Mesothelial cell of epicardium (in vitro differentiated cells): ENCODE measurements around the gene PRDM2. TPM values are rescaled to one million over a fixed set of nuclear protein-coding genes. Genes with fewer than 3 reads are reported as not detected.

Source experiments
- DNase-seq, 2 experiments: peaks; one replicate each; pipeline ENCODE4 v3.0.0; 2021; ENCODE audit warnings: low spot score in 2 of 2; ENCODE audit not compliant: unreplicated experiment in 2 of 2
- H3K27ac Mint-ChIP-seq: 2 replicates; pipeline ENCODE4 v1.8.0; 2021; ENCODE audit warnings: mixed read lengths
- H3K27me3 Mint-ChIP-seq: 2 replicates; pipeline ENCODE4 v1.8.0; 2021; ENCODE audit warnings: low read depth, mixed read lengths
- H3K36me3 Mint-ChIP-seq: 2 replicates; pipeline ENCODE4 v1.8.0; 2021; ENCODE audit warnings: mixed read lengths
- H3K4me1 Mint-ChIP-seq: 2 replicates; pipeline ENCODE4 v1.8.0; 2021; ENCODE audit warnings: mixed read lengths
- H3K4me3 Mint-ChIP-seq: 2 replicates; pipeline ENCODE4 v1.8.0; 2021; ENCODE audit warnings: mild to moderate bottlenecking, moderate library complexity, mixed read lengths
- H3K9me3 Mint-ChIP-seq: 2 replicates; pipeline ENCODE4 v1.8.0; 2021; ENCODE audit warnings: mixed read lengths
- total RNA-seq: library from RNA; stranded (reverse); gene quantifications from 3 replicates; pipeline ENCODE4 v1.2.1, GENCODE V29; 2021
- TF ChIP-seq, protein P1 (sequence below): fragments of 200-600 bp; sonication (generic); IDR thresholded peaks from one replicate; pipeline ENCODE4 v1.5.0; 2021; ENCODE audit warnings: antibody characterized with exemption; ENCODE audit not compliant: unreplicated experiment

The PRDM2 gene
- total RNA-seq, 1 donor from 2014 or later: 61.6 TPM

DNA sequence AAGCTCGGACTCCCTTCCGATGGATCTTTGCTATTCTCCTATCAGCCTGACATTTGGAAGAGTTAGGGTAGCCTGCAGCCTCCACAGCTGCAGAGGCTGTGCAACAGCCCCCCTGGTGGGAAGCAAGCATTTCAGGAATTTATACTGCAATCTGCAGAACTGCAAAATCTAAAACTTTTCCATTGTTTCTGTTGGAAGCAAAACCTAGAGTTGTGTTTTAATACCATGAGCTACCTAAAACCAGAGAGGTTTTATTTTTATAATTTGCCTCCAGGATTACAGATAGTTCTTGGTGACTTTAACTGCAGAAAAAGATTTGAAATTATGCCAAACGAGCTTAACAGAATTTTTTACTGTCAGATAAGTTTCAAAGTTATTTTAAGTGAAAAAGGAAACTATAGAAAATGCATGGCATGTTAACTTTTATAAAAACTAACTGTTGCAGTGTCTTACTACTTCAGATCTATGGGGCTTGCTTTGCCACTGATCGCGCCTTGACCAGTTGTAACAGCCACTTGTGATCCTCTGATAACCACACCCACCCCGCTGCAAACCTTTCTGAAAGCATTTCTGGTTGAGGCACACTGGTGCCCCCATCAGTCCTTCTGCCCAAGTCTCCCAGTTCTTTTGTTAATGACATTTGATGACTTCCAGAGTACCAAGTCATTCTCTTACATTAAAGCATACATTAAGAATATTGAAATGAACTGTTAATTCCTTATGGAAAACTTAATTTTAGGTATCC lies 64.8 kb downstream of the PRDM2 start:
- Mint-ChIP-seq H3K27me3 (no peaks in the 10 kb centered on the region), H3K4me3 (no peak overlapping the region), H3K36me3 (peaks cover 1% of the 10 kb centered on the region), H3K4me1 (peaks cover 65% of the 10 kb centered on the region), H3K27ac (peak overlapping the region; percentile 82), H3K9me3 (no peaks in the 10 kb centered on the region)
- no peak for DNase-seq
- TF ChIP-seq, protein P1, sequence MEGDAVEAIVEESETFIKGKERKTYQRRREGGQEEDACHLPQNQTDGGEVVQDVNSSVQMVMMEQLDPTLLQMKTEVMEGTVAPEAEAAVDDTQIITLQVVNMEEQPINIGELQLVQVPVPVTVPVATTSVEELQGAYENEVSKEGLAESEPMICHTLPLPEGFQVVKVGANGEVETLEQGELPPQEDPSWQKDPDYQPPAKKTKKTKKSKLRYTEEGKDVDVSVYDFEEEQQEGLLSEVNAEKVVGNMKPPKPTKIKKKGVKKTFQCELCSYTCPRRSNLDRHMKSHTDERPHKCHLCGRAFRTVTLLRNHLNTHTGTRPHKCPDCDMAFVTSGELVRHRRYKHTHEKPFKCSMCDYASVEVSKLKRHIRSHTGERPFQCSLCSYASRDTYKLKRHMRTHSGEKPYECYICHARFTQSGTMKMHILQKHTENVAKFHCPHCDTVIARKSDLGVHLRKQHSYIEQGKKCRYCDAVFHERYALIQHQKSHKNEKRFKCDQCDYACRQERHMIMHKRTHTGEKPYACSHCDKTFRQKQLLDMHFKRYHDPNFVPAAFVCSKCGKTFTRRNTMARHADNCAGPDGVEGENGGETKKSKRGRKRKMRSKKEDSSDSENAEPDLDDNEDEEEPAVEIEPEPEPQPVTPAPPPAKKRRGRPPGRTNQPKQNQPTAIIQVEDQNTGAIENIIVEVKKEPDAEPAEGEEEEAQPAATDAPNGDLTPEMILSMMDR: no peak

DNA sequence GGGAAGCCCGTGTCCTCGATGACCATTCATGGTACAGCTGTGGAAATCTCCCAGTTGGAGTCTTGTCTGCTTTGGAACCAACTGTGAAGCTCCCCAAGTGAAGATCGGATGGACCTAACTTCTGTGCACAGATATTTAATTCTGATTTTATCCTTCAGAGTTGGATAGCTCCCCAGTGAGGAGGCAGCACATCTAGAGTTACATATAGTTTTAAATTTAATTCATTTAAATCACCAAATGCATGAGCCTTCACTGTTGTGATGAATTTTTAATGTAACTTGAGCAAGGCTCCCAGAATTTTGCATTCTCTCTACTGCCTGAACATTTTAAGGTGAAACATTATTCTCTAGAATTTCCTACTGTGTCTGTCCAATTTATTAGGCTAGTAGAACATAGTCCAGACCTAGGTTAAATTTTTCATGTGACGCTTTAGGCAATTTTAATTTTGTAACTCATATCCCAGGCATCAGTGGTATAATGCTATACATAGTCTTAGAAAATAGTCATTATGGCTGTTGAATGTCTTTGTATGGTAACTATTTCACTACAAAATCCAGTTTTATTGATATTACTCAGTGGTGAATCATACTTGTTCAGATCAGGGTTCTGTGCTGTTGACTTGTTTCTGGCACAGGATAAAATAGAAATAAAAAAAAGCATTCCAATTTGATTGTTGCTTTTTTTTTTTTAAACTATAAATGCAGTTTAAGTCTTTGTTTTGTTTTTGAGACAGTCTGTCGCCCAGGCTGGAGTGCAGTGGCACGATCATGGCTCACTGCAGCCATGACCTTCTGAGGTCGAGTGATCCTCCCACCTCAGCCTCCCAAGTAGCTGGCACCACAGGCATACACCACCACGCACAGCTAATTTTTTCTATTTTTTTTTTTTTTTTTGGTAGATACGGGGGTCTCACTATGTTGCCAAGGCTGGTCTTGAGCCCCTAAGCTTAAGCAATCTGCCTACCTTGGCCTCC lies 66.9 kb downstream of the PRDM2 start:
- Mint-ChIP-seq H3K27me3 (no peaks in the 10 kb centered on the region), H3K36me3 (peaks cover 1% of the 10 kb centered on the region), H3K4me1 (peaks cover 47% of the 10 kb centered on the region), H3K9me3 (no peaks in the 10 kb centered on the region), H3K4me3 (no peak overlapping the region), H3K27ac (peak overlapping the region; percentile 4)
- no peak for DNase-seq
- TF ChIP-seq, protein P1: no peak

DNA sequence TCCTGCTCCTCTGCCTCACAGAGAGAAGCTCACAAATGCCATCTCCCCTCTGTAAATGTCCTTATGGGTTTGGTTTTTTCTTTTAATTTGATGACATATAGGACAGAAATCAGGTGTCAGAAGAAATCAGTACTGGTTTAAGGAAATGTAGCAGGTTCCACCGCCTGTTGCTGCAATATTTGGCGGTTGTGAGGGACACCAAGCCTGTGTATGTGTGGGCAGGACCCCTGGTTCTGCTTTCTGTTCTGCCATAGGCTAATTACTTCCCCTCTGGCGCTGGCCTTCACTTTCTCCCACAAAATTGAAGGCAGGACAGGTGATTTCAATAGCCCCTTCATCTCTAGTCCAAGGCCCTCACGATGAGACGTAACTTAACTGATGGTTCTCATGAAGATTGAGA lies 69.2 kb downstream of the PRDM2 start:
- TF ChIP-seq, protein P1: no peak
- H3K36me3 Mint-ChIP-seq: peaks cover 4% of the 10 kb centered on the region
- no peak overlapping the region for H3K4me3 Mint-ChIP-seq
- H3K27ac Mint-ChIP-seq: peak overlapping the region; percentile 40
- peaks cover 33% of the 10 kb centered on the region for H3K4me1 Mint-ChIP-seq
- H3K27me3 Mint-ChIP-seq: no peaks in the 10 kb centered on the region
- no peaks in the 10 kb centered on the region for H3K9me3 Mint-ChIP-seq
- DNase-seq: no peak

DNA sequence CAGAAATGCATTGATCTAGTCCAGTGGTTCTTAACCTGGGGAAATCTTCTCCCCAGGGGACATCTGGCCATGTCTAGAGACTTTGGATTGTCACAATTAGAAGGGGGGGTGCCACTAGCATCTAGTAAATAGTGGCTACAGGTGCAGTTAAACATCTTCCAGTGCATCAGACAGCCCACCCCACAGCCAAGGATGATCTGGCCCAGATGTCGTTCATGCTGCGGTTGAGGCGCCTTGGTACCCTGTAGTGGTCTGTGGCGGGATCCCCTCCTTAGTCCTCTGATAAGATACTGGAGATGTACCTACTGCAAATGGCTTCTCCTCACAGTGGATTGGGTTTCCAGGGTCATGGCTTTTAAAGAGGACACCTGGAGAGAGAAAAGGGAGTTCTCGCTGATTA lies 69.8 kb downstream of the PRDM2 start:
- no peak for DNase-seq
- no peaks in the 10 kb centered on the region for H3K9me3 Mint-ChIP-seq
- TF ChIP-seq, protein P1: no peak
- H3K36me3 Mint-ChIP-seq: peaks cover 4% of the 10 kb centered on the region
- H3K4me3 Mint-ChIP-seq: no peak overlapping the region
- H3K4me1 Mint-ChIP-seq: peaks cover 27% of the 10 kb centered on the region
- H3K27me3 Mint-ChIP-seq: no peaks in the 10 kb centered on the region
- no peak overlapping the region for H3K27ac Mint-ChIP-seq

DNA sequence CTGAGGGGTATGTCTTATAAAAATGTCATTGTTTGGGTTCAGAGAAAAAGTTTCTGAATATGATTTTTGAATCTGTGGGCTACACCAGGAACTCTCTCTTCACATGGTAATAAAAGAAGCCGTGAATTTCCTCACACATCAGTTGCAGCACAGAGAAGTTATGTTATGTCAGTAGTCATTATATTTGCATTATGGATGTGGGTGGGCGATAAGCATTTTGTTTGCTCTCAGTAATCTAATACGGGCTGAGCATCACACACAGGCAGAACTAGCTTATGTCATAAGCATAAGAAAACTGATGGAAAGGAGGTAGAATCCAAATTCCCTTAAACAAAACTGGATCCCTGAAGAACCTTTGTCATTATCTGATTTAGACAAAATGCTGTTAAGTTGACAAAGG lies 70.8 kb downstream of the PRDM2 start:
- Mint-ChIP-seq H3K9me3 (no peaks in the 10 kb centered on the region), H3K27me3 (no peaks in the 10 kb centered on the region), H3K4me1 (peaks cover 19% of the 10 kb centered on the region), H3K36me3 (peaks cover 4% of the 10 kb centered on the region), H3K4me3 (no peak overlapping the region), H3K27ac (no peak overlapping the region)
- TF ChIP-seq, protein P1: no peak
- no peak for DNase-seq
